ENCODE measurements around the gene GAS2.
A peak's percentile ranks its signal among the peaks of the same experiment; 100 is the strongest.

The GAS2 gene

GRCh38 chr11:22674470-22675439 is 8.3 kb downstream of the GAS2 start:
- no peak for DNase-seq (ENCODE audit: low read depth)

- DNase-seq (ENCODE audit: low read depth), result no peak
Measured at GRCh38 chr11:22677153-22677903, 10.9 kb downstream of the GAS2 start.

- no peak for DNase-seq (ENCODE audit: low read depth)
Measured at GRCh38 chr11:22680628-22681027, 14.2 kb downstream of the GAS2 start.

GRCh38 chr11:22681281-22681812 is 14.9 kb downstream of the GAS2 start:
- no peak for DNase-seq (ENCODE audit: low read depth)

- DNase-seq (ENCODE audit: low read depth), result no peak
Measured at GRCh38 chr11:22684082-22684481, 17.7 kb downstream of the GAS2 start.

GRCh38 chr11:22685111-22685510 is 18.7 kb downstream of the GAS2 start:
- DNase-seq (ENCODE audit: low read depth), result no peak

GRCh38 chr11:22688914-22689313 is 22.5 kb downstream of the GAS2 start:
- no peak for DNase-seq (ENCODE audit: low read depth)

- DNase-seq (ENCODE audit: low read depth), result no peak
Measured at GRCh38 chr11:22690257-22690656, 23.8 kb downstream of the GAS2 start.

- DNase-seq (ENCODE audit: low read depth), result peak; percentile 6
Measured at GRCh38 chr11:22690871-22691270, 24.5 kb downstream of the GAS2 start.

- DNase-seq (ENCODE audit: low read depth), result no peak
Measured at GRCh38 chr11:22699388-22699787, 33.0 kb downstream of the GAS2 start.

- DNase-seq (ENCODE audit: low read depth), result no peak
Measured at GRCh38 chr11:22702031-22702430, 35.6 kb downstream of the GAS2 start.

- DNase-seq (ENCODE audit: low read depth), result peak; percentile 1
Measured at GRCh38 chr11:22703040-22703439, 36.6 kb downstream of the GAS2 start.

- no peak for DNase-seq (ENCODE audit: low read depth)
Measured at GRCh38 chr11:22703591-22703990, 37.2 kb downstream of the GAS2 start.

- no peak for DNase-seq (ENCODE audit: low read depth)
Measured at GRCh38 chr11:22707119-22707899, 40.9 kb downstream of the GAS2 start.

- DNase-seq (ENCODE audit: low read depth), result no peak
Measured at GRCh38 chr11:22711071-22711770, 44.8 kb downstream of the GAS2 start.

GRCh38 chr11:22711880-22712279 is 45.5 kb downstream of the GAS2 start:
- DNase-seq (ENCODE audit: low read depth), result no peak

GRCh38 chr11:22713336-22713735 is 46.9 kb downstream of the GAS2 start:
- no peak for DNase-seq (ENCODE audit: low read depth)

- no peak for DNase-seq (ENCODE audit: low read depth)
Measured at GRCh38 chr11:22715971-22716370, 49.6 kb downstream of the GAS2 start.

GRCh38 chr11:22720457-22720856 is 54.0 kb downstream of the GAS2 start:
- no peak for DNase-seq (ENCODE audit: low read depth)

GRCh38 chr11:22723274-22723673 is 56.9 kb downstream of the GAS2 start:
- DNase-seq (ENCODE audit: low read depth), result no peak

- no peak for DNase-seq (ENCODE audit: low read depth)
Measured at GRCh38 chr11:22725079-22725478, 58.7 kb downstream of the GAS2 start.

All from stimulated activated CD4-positive, alpha-beta T cell treated with anti-CD3 and anti-CD28 coated beads, Interleukin-2, amount 100 ng/mL, for 4 hours (primary cell).